ENCODE data around the gene ATG16L1.

ATG16L1 gene

DNA sequence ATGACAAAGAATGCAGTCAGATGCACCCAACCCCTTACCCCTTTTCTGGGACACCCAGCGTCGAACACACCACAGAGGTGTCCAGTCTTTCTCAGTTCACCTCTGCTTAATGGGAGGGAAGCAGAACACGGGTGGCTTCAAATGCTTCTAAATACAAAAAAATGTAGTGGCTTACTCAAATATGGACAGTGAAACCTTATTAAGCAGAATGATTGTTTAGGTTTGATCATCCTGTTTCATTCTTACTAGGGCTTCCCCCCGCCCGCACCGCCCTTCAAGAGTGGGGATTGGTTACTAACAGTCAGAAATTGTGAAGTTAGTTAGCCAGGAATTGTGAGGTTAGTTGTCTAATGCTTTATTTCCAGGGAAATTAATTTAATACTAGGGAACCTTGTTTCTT, 21.6 kb downstream of the ATG16L1 start:
- TF ChIP-seq, protein P1, sequence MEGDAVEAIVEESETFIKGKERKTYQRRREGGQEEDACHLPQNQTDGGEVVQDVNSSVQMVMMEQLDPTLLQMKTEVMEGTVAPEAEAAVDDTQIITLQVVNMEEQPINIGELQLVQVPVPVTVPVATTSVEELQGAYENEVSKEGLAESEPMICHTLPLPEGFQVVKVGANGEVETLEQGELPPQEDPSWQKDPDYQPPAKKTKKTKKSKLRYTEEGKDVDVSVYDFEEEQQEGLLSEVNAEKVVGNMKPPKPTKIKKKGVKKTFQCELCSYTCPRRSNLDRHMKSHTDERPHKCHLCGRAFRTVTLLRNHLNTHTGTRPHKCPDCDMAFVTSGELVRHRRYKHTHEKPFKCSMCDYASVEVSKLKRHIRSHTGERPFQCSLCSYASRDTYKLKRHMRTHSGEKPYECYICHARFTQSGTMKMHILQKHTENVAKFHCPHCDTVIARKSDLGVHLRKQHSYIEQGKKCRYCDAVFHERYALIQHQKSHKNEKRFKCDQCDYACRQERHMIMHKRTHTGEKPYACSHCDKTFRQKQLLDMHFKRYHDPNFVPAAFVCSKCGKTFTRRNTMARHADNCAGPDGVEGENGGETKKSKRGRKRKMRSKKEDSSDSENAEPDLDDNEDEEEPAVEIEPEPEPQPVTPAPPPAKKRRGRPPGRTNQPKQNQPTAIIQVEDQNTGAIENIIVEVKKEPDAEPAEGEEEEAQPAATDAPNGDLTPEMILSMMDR (IDR thresholded peaks at IDR 0.05; ENCODE audit: low read depth, low read length), result no peak

DNA sequence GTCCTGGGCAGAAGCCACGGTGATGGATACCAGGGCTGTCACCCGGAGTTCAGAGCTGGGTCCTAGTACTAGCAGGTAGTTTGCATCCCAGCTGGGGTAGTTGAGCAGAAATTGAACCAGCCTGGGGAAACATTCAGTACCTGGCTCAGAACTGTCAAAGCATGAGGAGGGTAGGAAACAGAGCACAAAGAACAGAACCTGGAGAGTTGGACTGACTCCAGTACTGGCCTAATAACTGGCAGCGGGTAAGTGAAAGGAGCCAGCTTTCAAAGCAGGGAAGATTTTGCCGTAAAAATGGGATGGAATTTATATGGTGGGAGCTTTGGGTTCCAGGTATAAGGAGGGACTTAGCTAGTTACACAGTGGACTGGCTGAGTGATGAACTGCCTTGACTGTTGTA, 23.8 kb downstream of the ATG16L1 start:
- no peak overlapping the region for H3K4me3 ChIP-seq (ENCODE audit: low read depth, low read length)
- TF ChIP-seq, protein P1 (IDR thresholded peaks at IDR 0.05; ENCODE audit: low read depth, low read length), result no peak

More for the DNA sequence above, 21.6 kb downstream of the ATG16L1 start:
- H3K4me3 ChIP-seq (ENCODE audit: low read depth, low read length), result no peak overlapping the region

DNA sequence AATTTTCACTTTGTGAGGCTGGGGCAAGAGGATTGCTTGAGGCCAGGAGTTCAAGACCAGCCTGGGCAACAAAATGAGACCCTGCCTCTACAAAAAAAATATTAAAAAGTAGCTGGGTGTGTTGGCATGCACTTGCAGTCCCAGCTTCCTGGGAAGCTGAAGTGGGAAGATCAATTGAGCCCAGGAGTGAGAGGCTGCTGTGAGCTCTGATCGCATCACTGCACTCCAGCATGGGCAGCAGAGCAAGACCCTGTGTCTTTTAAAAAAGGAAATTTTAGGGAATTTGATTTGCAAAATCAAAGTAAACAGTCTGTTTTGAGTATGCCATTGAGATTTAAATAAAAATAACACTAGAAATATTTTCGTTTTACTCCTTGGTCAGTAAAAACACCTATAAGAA, 27.4 kb downstream of the ATG16L1 start:
- TF ChIP-seq, protein P1 (IDR thresholded peaks at IDR 0.05; ENCODE audit: low read depth, low read length), result no peak
- no peak overlapping the region for H3K4me3 ChIP-seq (ENCODE audit: low read depth, low read length)

DNA sequence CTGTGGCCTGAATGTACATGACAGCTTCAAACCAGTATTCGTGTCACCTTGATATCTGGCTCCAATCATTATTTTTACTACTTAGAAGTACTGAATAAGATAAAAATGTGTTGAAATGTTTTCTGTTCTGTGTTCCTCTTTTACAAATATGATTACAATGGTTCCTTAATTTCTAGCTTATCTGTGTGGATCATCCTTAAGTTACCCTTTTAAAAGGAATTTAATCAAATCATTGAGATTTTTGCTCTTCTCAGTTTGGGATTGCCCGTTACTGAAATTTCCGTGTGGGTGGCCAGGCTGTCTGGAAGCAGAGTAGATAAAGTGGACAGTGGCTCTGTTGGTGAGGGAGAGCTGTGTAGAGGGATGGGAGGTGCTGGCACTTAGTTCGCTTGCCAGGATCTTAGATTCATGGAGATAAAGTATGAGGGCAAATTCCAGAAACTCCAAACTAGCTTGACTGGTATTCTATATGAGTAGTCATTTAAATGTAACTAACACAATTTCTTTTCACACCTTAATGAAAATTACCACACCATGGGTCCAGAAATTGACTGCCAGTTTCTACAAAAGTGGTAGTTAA, 28.7 kb downstream of the ATG16L1 start:
- TF ChIP-seq, protein P1 (IDR thresholded peaks at IDR 0.05; ENCODE audit: low read depth, low read length), result no peak
- H3K4me3 ChIP-seq (ENCODE audit: low read depth, low read length), result no peak overlapping the region

DNA sequence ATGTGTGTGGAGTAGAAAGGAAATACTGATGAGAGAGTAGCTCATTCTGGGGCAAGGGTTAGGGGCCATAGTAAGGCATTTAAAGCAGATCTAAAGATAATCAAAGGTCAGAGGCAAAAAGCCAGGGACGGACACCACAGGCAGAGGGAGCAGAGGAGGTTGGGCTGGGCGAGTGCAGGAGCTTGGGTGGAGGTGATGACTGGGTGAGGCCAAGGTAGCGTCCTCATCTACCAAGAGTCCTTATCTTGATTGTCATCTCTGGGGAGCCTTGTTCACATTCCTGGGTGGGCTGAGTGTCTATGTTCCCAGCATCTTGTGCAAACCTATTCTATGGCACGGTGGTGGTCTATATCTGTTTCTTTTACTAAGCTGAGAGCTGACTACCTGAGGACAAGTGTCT, 30.1 kb downstream of the ATG16L1 start:
- no peak overlapping the region for H3K4me3 ChIP-seq (ENCODE audit: low read depth, low read length)
- TF ChIP-seq, protein P1 (IDR thresholded peaks at IDR 0.05; ENCODE audit: low read depth, low read length), result no peak

DNA sequence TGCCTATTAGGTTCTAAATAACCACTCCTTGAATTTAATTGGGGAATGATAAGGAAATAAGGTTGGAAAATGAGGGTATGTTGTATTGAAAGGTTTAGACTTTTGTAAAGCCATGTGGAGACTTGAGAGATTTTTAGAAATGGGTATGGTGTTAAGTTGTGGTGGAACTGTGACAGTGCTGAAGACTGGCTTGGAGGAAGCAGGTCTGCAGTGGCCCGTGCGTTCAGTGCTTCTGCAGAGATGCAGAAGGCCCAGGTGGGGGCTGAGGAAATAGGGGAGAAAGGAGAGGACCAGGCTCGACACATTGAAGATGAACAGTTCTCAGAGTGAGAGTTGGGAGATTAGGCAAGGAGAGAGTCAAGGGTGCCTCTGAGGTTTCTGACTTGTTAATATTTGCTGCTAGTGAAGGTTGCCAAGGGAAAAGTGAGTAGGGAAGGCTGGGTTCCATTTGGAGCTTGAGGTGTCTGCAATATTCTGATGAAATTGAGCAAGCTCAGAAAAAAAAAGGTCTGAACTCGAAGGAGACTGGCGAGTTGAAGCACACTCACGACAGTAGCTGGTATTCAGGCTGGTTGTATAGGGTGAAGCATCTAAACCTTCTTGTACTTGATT, 30.6 kb downstream of the ATG16L1 start:
- H3K4me3 ChIP-seq (ENCODE audit: low read depth, low read length), result no peak overlapping the region
- TF ChIP-seq, protein P1 (IDR thresholded peaks at IDR 0.05; ENCODE audit: low read depth, low read length), result no peak

DNA sequence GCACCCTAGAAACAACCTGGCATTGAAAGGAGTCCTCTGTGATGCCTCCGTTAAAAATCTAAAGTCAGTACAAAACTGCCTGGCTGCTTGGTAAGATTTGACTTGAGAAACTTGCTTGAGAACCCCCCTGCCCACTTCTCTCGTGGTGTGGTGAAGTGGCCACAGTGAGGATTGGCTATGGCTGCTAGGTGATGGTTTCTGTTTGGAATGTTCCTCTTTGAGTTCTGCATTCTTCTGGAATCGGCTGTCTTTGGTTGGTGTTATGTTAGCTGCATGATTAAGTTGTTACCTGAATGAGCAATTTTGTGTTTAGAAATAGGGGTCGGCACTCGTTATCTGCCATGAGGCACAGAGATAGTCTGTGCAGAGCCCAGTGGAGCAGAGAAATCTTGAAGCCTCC, 34.4 kb downstream of the ATG16L1 start:
- H3K4me3 ChIP-seq (ENCODE audit: low read depth, low read length), result no peak overlapping the region
- TF ChIP-seq, protein P1 (IDR thresholded peaks at IDR 0.05; ENCODE audit: low read depth, low read length), result no peak

Measured in WI38 (cell line).